GM18517 (cell line): ENCODE data around the gene LRP2BP.
A peak's percentile ranks its signal among the peaks of the same experiment; 100 is the strongest.

ENCODE experiments used
- ATAC-seq: cut with Tn5 transposase; IDR thresholded peaks from one replicate; pipeline ENCODE4 v1.9.1; 2021; ENCODE audit warnings: mild to moderate bottlenecking, moderate library complexity; ENCODE audit not compliant: unreplicated experiment

LRP2BP gene

GRCh38 chr4:185395238-185395955 lies at the start of gene LRP2BP:
Gene LRP2BP, minus strand, starts transcription at chr4:185395924. Its CDS starts 17,738 bp downstream, at chr4:185378186.
- no peak for ATAC-seq

GRCh38 chr4:185445209-185445608 lies 49.5 kb upstream of the LRP2BP start:
- no peak for ATAC-seq

GRCh38 chr4:185441479-185441878 lies 45.8 kb upstream of the LRP2BP start:
- ATAC-seq = no peak

- no peak for ATAC-seq
Observed at GRCh38 chr4:185437809-185438208, 42.1 kb upstream of the LRP2BP start.

GRCh38 chr4:185435466-185435865 lies 39.7 kb upstream of the LRP2BP start:
- no peak for ATAC-seq

GRCh38 chr4:185429660-185430059 lies 33.9 kb upstream of the LRP2BP start:
- no peak for ATAC-seq

GRCh38 chr4:185426960-185427688 lies 31.4 kb upstream of the LRP2BP start:
- ATAC-seq = no peak

GRCh38 chr4:185425647-185426352 lies 30.1 kb upstream of the LRP2BP start, which contains the start of gene UFSP2:
Gene UFSP2, minus strand, starts transcription at chr4:185425964. Its CDS starts 96 bp downstream, at chr4:185425868.
- peak; percentile 96 for ATAC-seq

GRCh38 chr4:185424905-185425646 lies 29.4 kb upstream of the LRP2BP start:
- ATAC-seq = no peak

- no peak for ATAC-seq
Observed at GRCh38 chr4:185421366-185422124, 25.8 kb upstream of the LRP2BP start.

- ATAC-seq = no peak
Observed at GRCh38 chr4:185416955-185417354, 21.2 kb upstream of the LRP2BP start.

GRCh38 chr4:185412412-185412811 lies 16.7 kb upstream of the LRP2BP start:
- no peak for ATAC-seq

- ATAC-seq = no peak
Observed at GRCh38 chr4:185411849-185412248, 16.1 kb upstream of the LRP2BP start.

- ATAC-seq = no peak
Observed at GRCh38 chr4:185408432-185408831, 12.7 kb upstream of the LRP2BP start.

- no peak for ATAC-seq
Observed at GRCh38 chr4:185405296-185405999, 9.7 kb upstream of the LRP2BP start.

GRCh38 chr4:185404031-185404430 lies 8.3 kb upstream of the LRP2BP start:
- ATAC-seq = no peak

- ATAC-seq = no peak
Observed at GRCh38 chr4:185399466-185399865, 3.7 kb upstream of the LRP2BP start.

GRCh38 chr4:185398618-185399017 lies 2.9 kb upstream of the LRP2BP start:
- ATAC-seq = no peak

GRCh38 chr4:185396724-185397385 lies 1.1 kb upstream of the LRP2BP start, which contains the start of gene ANKRD37:
Gene ANKRD37, plus strand, starts transcription at chr4:185396841. Its CDS starts 83 bp downstream, at chr4:185396924.
- ATAC-seq = no peak
